Erythroblast (primary cell): ENCODE data around the gene LOXL3.

Experiments used
- GATA1 ChIP-seq: IDR thresholded peaks from 2 replicates; pipeline ENCODE4 v1.6.1; 2011; ENCODE audit warnings: low read depth, mild to moderate bottlenecking, control low read depth, low read length, moderate library complexity
- POLR2A ChIP-seq: IDR thresholded peaks from 2 replicates; pipeline ENCODE4 v1.6.1; 2011; ENCODE audit warnings: mild to moderate bottlenecking, low read length

DNA sequence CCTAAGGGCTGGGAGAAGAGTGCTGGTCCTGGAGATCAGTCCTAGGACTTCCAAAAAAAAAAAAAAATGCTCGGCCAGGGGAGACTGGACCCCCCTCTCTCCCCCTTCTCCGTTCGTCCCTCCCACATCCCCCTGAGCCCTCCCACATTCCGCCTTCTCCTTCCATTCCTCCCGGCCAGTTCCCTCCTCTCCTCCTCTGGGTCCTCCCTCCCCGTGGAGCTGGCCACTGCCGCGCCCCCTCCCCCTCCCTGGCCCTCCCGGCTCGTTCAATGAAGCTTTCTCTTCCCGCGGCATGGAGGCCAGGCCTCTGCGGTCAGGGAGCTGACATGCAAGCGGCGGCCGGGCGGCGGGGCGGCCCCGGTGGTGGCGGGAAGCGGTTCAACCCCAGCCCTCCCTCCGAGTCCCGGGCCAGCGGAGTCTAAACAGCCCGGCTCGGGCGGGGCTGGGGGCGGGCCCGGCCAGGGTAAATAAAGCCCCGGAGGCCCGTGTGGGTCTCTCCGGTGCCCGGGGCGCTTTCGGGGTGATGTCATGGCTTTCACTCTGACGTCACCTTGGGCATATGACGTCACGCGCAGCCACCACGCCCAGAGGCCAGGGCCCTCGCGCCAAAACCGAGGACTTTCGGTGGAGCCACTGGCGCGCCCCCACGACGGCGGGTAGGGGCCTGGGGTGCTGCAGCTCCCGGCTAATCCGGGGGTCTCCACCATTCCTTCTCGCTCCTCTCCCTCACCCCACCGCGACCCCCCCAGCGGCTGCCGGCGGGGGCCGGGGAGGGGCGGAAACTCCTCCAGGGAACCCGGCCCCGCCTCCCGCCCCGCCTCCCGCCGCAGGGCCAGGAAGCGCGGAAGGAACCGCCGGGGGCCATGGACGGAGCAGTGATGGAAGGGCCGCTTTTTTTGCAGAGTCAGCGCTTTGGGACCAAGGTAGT, at the start of gene LOXL3, which contains the start of gene DOK1:
- TF ChIP-seq POLR2A (no peak), GATA1 (no peak)
